AG09309 (cell line): Measurements from ENCODE around the gene CPPED1.

Source experiments
- DNase-seq: peaks from one replicate; pipeline ENCODE4 v3.0.0-alpha.2; 2010; ENCODE audit warnings: low read depth
- H3K4me3 ChIP-seq: 2 replicates; pipeline ENCODE4 v1.5.1; 2011; ENCODE audit warnings: mild to moderate bottlenecking, low read depth, low read length, moderate library complexity; ENCODE audit not compliant: control insufficient read depth
- CTCF ChIP-seq: IDR thresholded peaks from 2 replicates; pipeline ENCODE4 v1.5.1; 2011; ENCODE audit warnings: mild to moderate bottlenecking, low read depth, low read length, inconsistent platforms; ENCODE audit not compliant: insufficient read depth, control insufficient read depth; ENCODE audit errors: missing control alignments

The CPPED1 gene

GRCh38 chr16:12649356-12649755 lies 154.3 kb downstream of the CPPED1 start:
- no peak for TF ChIP-seq CTCF
- no peak overlapping the region for H3K4me3 ChIP-seq
- DNase-seq = no peak

GRCh38 chr16:12646490-12647274 lies 157.0 kb downstream of the CPPED1 start:
- no peak overlapping the region for H3K4me3 ChIP-seq
- no peak for TF ChIP-seq CTCF
- DNase-seq = no peak

- TF ChIP-seq CTCF = no peak
- no peak overlapping the region for H3K4me3 ChIP-seq
- DNase-seq = no peak
Measured at GRCh38 chr16:12646098-12646489, 157.6 kb downstream of the CPPED1 start.

GRCh38 chr16:12643034-12643455 lies 160.6 kb downstream of the CPPED1 start:
- no peak for TF ChIP-seq CTCF
- H3K4me3 ChIP-seq = no peak overlapping the region
- DNase-seq = no peak

GRCh38 chr16:12639044-12639443 lies 164.6 kb downstream of the CPPED1 start:
- no peak overlapping the region for H3K4me3 ChIP-seq
- DNase-seq = peak; percentile 18
- TF ChIP-seq CTCF = no peak

GRCh38 chr16:12637002-12637401 lies 166.7 kb downstream of the CPPED1 start:
- TF ChIP-seq CTCF = no peak
- no peak for DNase-seq

More at GRCh38 chr16:12637002-12637401, 166.7 kb downstream of the CPPED1 start:
- H3K4me3 ChIP-seq = no peak overlapping the region
